Measurements from ENCODE around the gene SCNN1B. TPM values are rescaled to one million over a fixed set of nuclear protein-coding genes. Genes with fewer than 3 reads are reported as not detected.
A peak's percentile ranks its signal among the peaks of the same experiment; 100 is the strongest.

The SCNN1B gene
- total and polyA plus RNA-seq, 2 of the 13 experiments (the other 11 are each of a cell fraction or from before 2014, with no cell fraction given) = not detected

GRCh38 chr16:23269248-23269953 lies 32.7 kb upstream of the SCNN1B start (continued):
- TF ChIP-seq ZBTB10 (CRISPR knock-in tag; IDR thresholded peaks at IDR 0.05; ENCODE audit: borderline replicate concordance) (no peak), CREM (IDR thresholded peaks at IDR 0.05) (no peak), CREM (CRISPR knock-in tag; IDR thresholded peaks at IDR 0.05) (no peak), ZFY (CRISPR knock-in tag; IDR thresholded peaks at IDR 0.05) (no peak), SP2 (CRISPR knock-in tag; IDR thresholded peaks at IDR 0.05) (peak; percentile 32; the same call in 1 of the 2 replicates), ZNF761 (CRISPR knock-in tag; conservative IDR thresholded peaks at IDR 0.05) (no peak), ZNF768 (CRISPR knock-in tag; IDR thresholded peaks at IDR 0.05) (no peak), SIN3A (IDR thresholded peaks at IDR 0.05; ENCODE audit: borderline replicate concordance, low read depth, low read length) (no peak), PCBP2 (optimal IDR thresholded peaks at IDR 0.05; ENCODE audit: low read depth, low read length, poor library complexity, severe bottlenecking) (no peak), ZNF121 (CRISPR knock-in tag; IDR thresholded peaks at IDR 0.05) (no peak), NR1H2 (CRISPR knock-in tag; IDR thresholded peaks at IDR 0.05; ENCODE audit: borderline replicate concordance, low read depth) (no peak), HHEX (CRISPR knock-in tag; IDR thresholded peaks at IDR 0.05) (no peak), HIVEP1 (CRISPR knock-in tag; IDR thresholded peaks at IDR 0.05) (no peak), KLF12 (CRISPR knock-in tag; IDR thresholded peaks at IDR 0.05; ENCODE audit: borderline replicate concordance) (no peak), MXI1 (IDR thresholded peaks at IDR 0.05; ENCODE audit: borderline replicate concordance, low read depth, low read length) (no peak), AHR (CRISPR knock-in tag; IDR thresholded peaks at IDR 0.05) (no peak), ZNF282 (IDR thresholded peaks at IDR 0.05; ENCODE audit: partially characterized antibody) (no peak), ZSCAN20 (CRISPR knock-in tag; IDR thresholded peaks at IDR 0.05; ENCODE audit: borderline replicate concordance) (no peak), TGIF2 (CRISPR knock-in tag; IDR thresholded peaks at IDR 0.05) (no peak), TMF1 (CRISPR knock-in tag; IDR thresholded peaks at IDR 0.05; ENCODE audit: low read depth) (no peak), PRPF4 (IDR thresholded peaks at IDR 0.05; ENCODE audit: low read depth, low read length, poor library complexity, severe bottlenecking) (no peak)
- TF ChIP-seq, protein P1, sequence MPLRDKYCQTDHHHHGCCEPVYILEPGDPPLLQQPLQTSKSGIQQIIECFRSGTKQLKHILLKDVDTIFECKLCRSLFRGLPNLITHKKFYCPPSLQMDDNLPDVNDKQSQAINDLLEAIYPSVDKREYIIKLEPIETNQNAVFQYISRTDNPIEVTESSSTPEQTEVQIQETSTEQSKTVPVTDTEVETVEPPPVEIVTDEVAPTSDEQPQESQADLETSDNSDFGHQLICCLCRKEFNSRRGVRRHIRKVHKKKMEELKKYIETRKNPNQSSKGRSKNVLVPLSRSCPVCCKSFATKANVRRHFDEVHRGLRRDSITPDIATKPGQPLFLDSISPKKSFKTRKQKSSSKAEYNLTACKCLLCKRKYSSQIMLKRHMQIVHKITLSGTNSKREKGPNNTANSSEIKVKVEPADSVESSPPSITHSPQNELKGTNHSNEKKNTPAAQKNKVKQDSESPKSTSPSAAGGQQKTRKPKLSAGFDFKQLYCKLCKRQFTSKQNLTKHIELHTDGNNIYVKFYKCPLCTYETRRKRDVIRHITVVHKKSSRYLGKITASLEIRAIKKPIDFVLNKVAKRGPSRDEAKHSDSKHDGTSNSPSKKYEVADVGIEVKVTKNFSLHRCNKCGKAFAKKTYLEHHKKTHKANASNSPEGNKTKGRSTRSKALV (CRISPR knock-in tag; IDR thresholded peaks at IDR 0.05) = no peak; the same call in 1 of the 2 replicates
- TF ChIP-seq, protein P2, sequence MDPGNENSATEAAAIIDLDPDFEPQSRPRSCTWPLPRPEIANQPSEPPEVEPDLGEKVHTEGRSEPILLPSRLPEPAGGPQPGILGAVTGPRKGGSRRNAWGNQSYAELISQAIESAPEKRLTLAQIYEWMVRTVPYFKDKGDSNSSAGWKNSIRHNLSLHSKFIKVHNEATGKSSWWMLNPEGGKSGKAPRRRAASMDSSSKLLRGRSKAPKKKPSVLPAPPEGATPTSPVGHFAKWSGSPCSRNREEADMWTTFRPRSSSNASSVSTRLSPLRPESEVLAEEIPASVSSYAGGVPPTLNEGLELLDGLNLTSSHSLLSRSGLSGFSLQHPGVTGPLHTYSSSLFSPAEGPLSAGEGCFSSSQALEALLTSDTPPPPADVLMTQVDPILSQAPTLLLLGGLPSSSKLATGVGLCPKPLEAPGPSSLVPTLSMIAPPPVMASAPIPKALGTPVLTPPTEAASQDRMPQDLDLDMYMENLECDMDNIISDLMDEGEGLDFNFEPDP (CRISPR knock-in tag; conservative IDR thresholded peaks at IDR 0.05) = no peak
- TF ChIP-seq, protein P3, sequence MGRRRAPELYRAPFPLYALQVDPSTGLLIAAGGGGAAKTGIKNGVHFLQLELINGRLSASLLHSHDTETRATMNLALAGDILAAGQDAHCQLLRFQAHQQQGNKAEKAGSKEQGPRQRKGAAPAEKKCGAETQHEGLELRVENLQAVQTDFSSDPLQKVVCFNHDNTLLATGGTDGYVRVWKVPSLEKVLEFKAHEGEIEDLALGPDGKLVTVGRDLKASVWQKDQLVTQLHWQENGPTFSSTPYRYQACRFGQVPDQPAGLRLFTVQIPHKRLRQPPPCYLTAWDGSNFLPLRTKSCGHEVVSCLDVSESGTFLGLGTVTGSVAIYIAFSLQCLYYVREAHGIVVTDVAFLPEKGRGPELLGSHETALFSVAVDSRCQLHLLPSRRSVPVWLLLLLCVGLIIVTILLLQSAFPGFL (CRISPR knock-in tag; IDR thresholded peaks at IDR 0.05) = no peak

Measured in HepG2 (cell line).